Measurements from ENCODE around the gene IMMP1L. TPM values are rescaled to one million over a fixed set of nuclear protein-coding genes. Genes with fewer than 3 reads are reported as not detected.

The IMMP1L gene
- total RNA-seq, 1 donor from 2014 or later = 17.2 TPM

DNA sequence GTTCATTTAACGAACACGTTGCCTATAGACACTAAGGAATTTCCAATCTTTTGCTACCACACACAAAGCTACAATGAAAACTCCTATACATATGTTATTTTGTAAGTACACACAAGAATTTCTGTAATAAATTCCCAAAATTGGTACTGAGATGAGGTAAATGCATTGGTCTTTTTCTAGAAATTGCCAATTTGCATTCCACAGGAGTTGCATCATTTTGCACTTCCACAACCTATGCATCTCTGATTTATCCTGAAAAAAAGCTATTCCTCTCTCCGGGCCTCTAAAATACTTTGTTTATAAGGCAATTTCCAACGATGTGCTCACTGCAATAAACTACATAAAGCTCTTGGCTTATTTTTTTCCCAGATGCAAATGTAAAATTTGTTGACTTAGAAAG, 24.9 kb downstream of the IMMP1L start:
- no peak overlapping the region for H3K27ac Mint-ChIP-seq (ENCODE audit: unreplicated experiment)
- Histone ChIP-seq H3K4me2 (ENCODE audit: low read length) (no peak overlapping the region), H3K36me3 (ENCODE audit: insufficient read depth, low read length) (no peaks in the 10 kb centered on the region), H3K27me3 (ENCODE audit: insufficient read depth, low read length) (no peaks in the 10 kb centered on the region), H3K27ac (ENCODE audit: low read depth, low read length) (no peak overlapping the region), H4K20me1 (ENCODE audit: insufficient read depth, low read length) (no peaks in the 10 kb centered on the region), H2AFZ (ENCODE audit: low read depth, low read length) (no peak overlapping the region), H3K4me1 (ENCODE audit: insufficient read depth, low read length) (no peaks in the 10 kb centered on the region), H3K9ac (ENCODE audit: low read length) (no peak overlapping the region), H3K9me3 (ENCODE audit: insufficient read depth, low read depth, low read length) (no peaks in the 10 kb centered on the region), H3K79me2 (ENCODE audit: insufficient read depth, low read length) (peaks cover 9% of the 10 kb centered on the region), H3K4me3 (ENCODE audit: insufficient read depth, low read depth, low read length) (no peak overlapping the region)
- H3K9me3 Mint-ChIP-seq (ENCODE audit: unreplicated experiment) = no peaks in the 10 kb centered on the region
- no peaks in the 10 kb centered on the region for H3K36me3 Mint-ChIP-seq (ENCODE audit: low read depth, unreplicated experiment)
- H3K4me3 Mint-ChIP-seq (ENCODE audit: unreplicated experiment) = no peak overlapping the region
- FAIRE-seq = no peak
- TF ChIP-seq EZH2 (IDR thresholded peaks at IDR 0.05; ENCODE audit: insufficient read depth, low read length) = no peak
- TF ChIP-seq, protein P1, sequence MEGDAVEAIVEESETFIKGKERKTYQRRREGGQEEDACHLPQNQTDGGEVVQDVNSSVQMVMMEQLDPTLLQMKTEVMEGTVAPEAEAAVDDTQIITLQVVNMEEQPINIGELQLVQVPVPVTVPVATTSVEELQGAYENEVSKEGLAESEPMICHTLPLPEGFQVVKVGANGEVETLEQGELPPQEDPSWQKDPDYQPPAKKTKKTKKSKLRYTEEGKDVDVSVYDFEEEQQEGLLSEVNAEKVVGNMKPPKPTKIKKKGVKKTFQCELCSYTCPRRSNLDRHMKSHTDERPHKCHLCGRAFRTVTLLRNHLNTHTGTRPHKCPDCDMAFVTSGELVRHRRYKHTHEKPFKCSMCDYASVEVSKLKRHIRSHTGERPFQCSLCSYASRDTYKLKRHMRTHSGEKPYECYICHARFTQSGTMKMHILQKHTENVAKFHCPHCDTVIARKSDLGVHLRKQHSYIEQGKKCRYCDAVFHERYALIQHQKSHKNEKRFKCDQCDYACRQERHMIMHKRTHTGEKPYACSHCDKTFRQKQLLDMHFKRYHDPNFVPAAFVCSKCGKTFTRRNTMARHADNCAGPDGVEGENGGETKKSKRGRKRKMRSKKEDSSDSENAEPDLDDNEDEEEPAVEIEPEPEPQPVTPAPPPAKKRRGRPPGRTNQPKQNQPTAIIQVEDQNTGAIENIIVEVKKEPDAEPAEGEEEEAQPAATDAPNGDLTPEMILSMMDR (IDR thresholded peaks at IDR 0.05; ENCODE audit: insufficient read depth, low read depth, low read length) = no peak
- DNase-seq (ENCODE audit: low read depth) = peak; percentile 16
- H3K4me1 Mint-ChIP-seq (ENCODE audit: low read depth, unreplicated experiment) = no peaks in the 10 kb centered on the region
- H3K27me3 Mint-ChIP-seq (ENCODE audit: low read depth, unreplicated experiment) = no peaks in the 10 kb centered on the region

DNA sequence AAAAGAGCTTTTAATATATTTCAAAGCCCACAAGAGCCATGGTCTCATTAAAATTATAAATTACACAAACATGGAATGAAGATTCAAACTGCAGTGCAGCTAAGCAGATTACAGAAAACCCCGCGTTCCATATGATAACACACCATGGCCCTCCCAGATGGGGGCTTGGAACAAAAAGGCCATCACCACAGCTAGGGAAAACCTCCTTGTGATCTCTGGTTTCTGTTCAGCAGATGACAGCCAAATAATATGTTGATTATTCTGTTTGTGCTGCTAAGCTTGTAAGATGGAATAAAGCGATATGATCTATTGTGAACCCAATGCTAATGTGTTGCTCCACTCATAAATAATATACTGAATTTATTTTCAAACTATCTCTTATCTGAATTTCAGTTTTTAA, 28.5 kb downstream of the IMMP1L start:
- no peaks in the 10 kb centered on the region for H3K9me3 Mint-ChIP-seq (ENCODE audit: unreplicated experiment)
- H3K9ac ChIP-seq (ENCODE audit: low read length) = no peak overlapping the region
- H3K4me1 Mint-ChIP-seq (ENCODE audit: low read depth, unreplicated experiment) = no peaks in the 10 kb centered on the region
- H3K27ac Mint-ChIP-seq (ENCODE audit: unreplicated experiment) = no peak overlapping the region
- H3K36me3 ChIP-seq (ENCODE audit: insufficient read depth, low read length) = no peaks in the 10 kb centered on the region
- DNase-seq (ENCODE audit: low read depth) = no peak
- H3K4me1 ChIP-seq (ENCODE audit: insufficient read depth, low read length) = no peaks in the 10 kb centered on the region
- H3K4me3 Mint-ChIP-seq (ENCODE audit: unreplicated experiment) = no peak overlapping the region
- no peaks in the 10 kb centered on the region for H3K36me3 Mint-ChIP-seq (ENCODE audit: low read depth, unreplicated experiment)
- H3K4me3 ChIP-seq (ENCODE audit: insufficient read depth, low read depth, low read length) = no peak overlapping the region
- H3K9me3 ChIP-seq (ENCODE audit: insufficient read depth, low read depth, low read length) = no peaks in the 10 kb centered on the region
- peaks cover 6% of the 10 kb centered on the region for H3K79me2 ChIP-seq (ENCODE audit: insufficient read depth, low read length)
- no peaks in the 10 kb centered on the region for H3K27me3 ChIP-seq (ENCODE audit: insufficient read depth, low read length)
- FAIRE-seq = no peak
- no peaks in the 10 kb centered on the region for H3K27me3 Mint-ChIP-seq (ENCODE audit: low read depth, unreplicated experiment)
- no peak overlapping the region for H3K4me2 ChIP-seq (ENCODE audit: low read length)
- H2AFZ ChIP-seq (ENCODE audit: low read depth, low read length) = no peak overlapping the region
- no peak overlapping the region for H3K27ac ChIP-seq (ENCODE audit: low read depth, low read length)
- TF ChIP-seq, protein P1 (IDR thresholded peaks at IDR 0.05; ENCODE audit: insufficient read depth, low read depth, low read length) = no peak
- TF ChIP-seq EZH2 (IDR thresholded peaks at IDR 0.05; ENCODE audit: insufficient read depth, low read length) = no peak
- H4K20me1 ChIP-seq (ENCODE audit: insufficient read depth, low read length) = no peaks in the 10 kb centered on the region

DNA sequence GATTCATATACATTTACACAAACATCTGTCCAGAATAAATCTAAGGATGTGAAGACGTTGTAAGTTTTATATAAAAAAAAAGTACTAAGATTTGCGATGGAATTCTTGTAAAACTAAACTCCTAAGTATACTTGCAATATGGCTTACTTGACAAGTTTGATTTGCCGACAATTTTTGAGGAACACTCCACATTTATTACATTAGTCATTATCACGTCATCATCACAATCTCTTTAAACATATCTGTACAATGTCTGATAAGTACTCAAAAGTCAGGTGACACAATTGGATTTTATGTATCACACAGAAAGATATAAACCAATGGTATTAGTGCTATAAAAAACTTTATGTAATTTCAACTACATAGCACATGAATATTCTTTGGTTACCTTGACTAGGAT, 30.4 kb downstream of the IMMP1L start:
- peaks cover 7% of the 10 kb centered on the region for H3K79me2 ChIP-seq (ENCODE audit: insufficient read depth, low read length)
- TF ChIP-seq, protein P1 (IDR thresholded peaks at IDR 0.05; ENCODE audit: insufficient read depth, low read depth, low read length) = no peak
- no peak for TF ChIP-seq EZH2 (IDR thresholded peaks at IDR 0.05; ENCODE audit: insufficient read depth, low read length)

More for the DNA sequence above, 30.4 kb downstream of the IMMP1L start:
- H3K27me3 Mint-ChIP-seq (ENCODE audit: low read depth, unreplicated experiment) = no peaks in the 10 kb centered on the region
- Histone ChIP-seq H3K4me2 (ENCODE audit: low read length) (no peak overlapping the region), H4K20me1 (ENCODE audit: insufficient read depth, low read length) (no peaks in the 10 kb centered on the region), H3K4me1 (ENCODE audit: insufficient read depth, low read length) (no peaks in the 10 kb centered on the region), H3K4me3 (ENCODE audit: insufficient read depth, low read depth, low read length) (no peak overlapping the region), H3K27me3 (ENCODE audit: insufficient read depth, low read length) (no peaks in the 10 kb centered on the region), H2AFZ (ENCODE audit: low read depth, low read length) (no peak overlapping the region), H3K9ac (ENCODE audit: low read length) (no peak overlapping the region), H3K9me3 (ENCODE audit: insufficient read depth, low read depth, low read length) (no peaks in the 10 kb centered on the region), H3K36me3 (ENCODE audit: insufficient read depth, low read length) (no peaks in the 10 kb centered on the region), H3K27ac (ENCODE audit: low read depth, low read length) (no peak overlapping the region)
- H3K27ac Mint-ChIP-seq (ENCODE audit: unreplicated experiment) = no peak overlapping the region
- FAIRE-seq (no peak), DNase-seq (ENCODE audit: low read depth) (no peak)
- no peaks in the 10 kb centered on the region for H3K9me3 Mint-ChIP-seq (ENCODE audit: unreplicated experiment)
- no peak overlapping the region for H3K4me3 Mint-ChIP-seq (ENCODE audit: unreplicated experiment)
- no peaks in the 10 kb centered on the region for H3K4me1 Mint-ChIP-seq (ENCODE audit: low read depth, unreplicated experiment)
- H3K36me3 Mint-ChIP-seq (ENCODE audit: low read depth, unreplicated experiment) = no peaks in the 10 kb centered on the region

All from astrocyte (in vitro differentiated cells and primary cell).